HL-60 (cell line): ENCODE measurements around the gene ANKRD13B.

Experiments used
- DNase-seq, 2 experiments: peaks; one replicate each; pipeline ENCODE4 v3.0.0-alpha.2; 2010 to 2020; ENCODE audit warnings: low read depth in 1 of 2, low spot score in 1 of 2
- H3K27ac ChIP-seq: fragments of 250-450 bp; sonication (Bioruptor Pico); replicated peaks from 2 replicates; pipeline ENCODE4 v1.5.1; 2020; ENCODE audit warnings: mild to moderate bottlenecking, moderate library complexity
- H3K27me3 ChIP-seq: fragments of 250-450 bp; sonication (Bioruptor Pico); 2 replicates; pipeline ENCODE4 v1.5.1; 2021; ENCODE audit warnings: mild to moderate bottlenecking, moderate library complexity; ENCODE audit not compliant: insufficient read depth, poor library complexity, severe bottlenecking
- H3K4me3 ChIP-seq: replicated peaks from 2 replicates; pipeline ENCODE4 v1.5.1; 2011; ENCODE audit warnings: mild to moderate bottlenecking, control low read depth, low read length; ENCODE audit not compliant: insufficient read depth
- CTCF ChIP-seq: IDR thresholded peaks from one replicate; pipeline ENCODE4 v1.5.1; 2011; ENCODE audit warnings: low read length, control low read depth, inconsistent platforms; ENCODE audit not compliant: insufficient read depth
- GABPA ChIP-seq: IDR thresholded peaks from 2 replicates; pipeline ENCODE4 v1.6.1; 2012; ENCODE audit warnings: low read depth
- POLR2AphosphoS5 ChIP-seq: IDR thresholded peaks from 2 replicates; pipeline ENCODE4 v1.6.1; 2012; ENCODE audit warnings: low read depth
- REST ChIP-seq: IDR thresholded peaks from 2 replicates; pipeline ENCODE4 v1.6.1; 2012; ENCODE audit warnings: low read depth; ENCODE audit not compliant: insufficient replicate concordance
- SPI1 ChIP-seq: IDR thresholded peaks from 2 replicates; pipeline ENCODE4 v1.6.1; 2012; ENCODE audit warnings: low read depth, mild to moderate bottlenecking, borderline replicate concordance

Gene ANKRD13B

GRCh38 chr17:29620779-29621500 is 28.0 kb downstream of the ANKRD13B start:
- Histone ChIP-seq H3K4me3 (no peak overlapping the region), H3K27me3 (peaks cover 11% of the 10 kb centered on the region), H3K27ac (no peak overlapping the region)
- TF ChIP-seq SPI1 (no peak), REST (no peak), GABPA (no peak), POLR2AphosphoS5 (no peak), CTCF (no peak)
- no peak for DNase-seq

- no peak overlapping the region for H3K4me3 ChIP-seq
- no peak overlapping the region for H3K27ac ChIP-seq
- peaks cover 4% of the 10 kb centered on the region for H3K27me3 ChIP-seq
- no peak for DNase-seq
- TF ChIP-seq GABPA (no peak), REST (no peak), POLR2AphosphoS5 (no peak), SPI1 (no peak), CTCF (no peak)
Observed at GRCh38 chr17:29621751-29622194, 28.8 kb downstream of the ANKRD13B start.

- no peak for DNase-seq
- Histone ChIP-seq H3K4me3 (peak within 1 kb of the TSS; percentile 75), H3K27me3 (peaks cover 4% of the 10 kb centered on the region), H3K27ac (no peak within 1 kb of the TSS)
- TF ChIP-seq GABPA, result no peak
- TF ChIP-seq REST, result no peak
- TF ChIP-seq SPI1, result no peak
- no peak for TF ChIP-seq POLR2AphosphoS5
- TF ChIP-seq CTCF, result no peak
Observed at GRCh38 chr17:29622337-29623282, 29.7 kb downstream of the ANKRD13B start, which contains the start of gene CORO6. CORO6 (minus strand) TSS chr17:29622912; CDS start chr17:29621421, 1,491 bp downstream.
